PC-3 (cell line): ENCODE results near the gene IPO4. TPM values are rescaled to one million over a fixed set of nuclear protein-coding genes. Genes with fewer than 3 reads are reported as not detected.

ENCODE experiments used
- ATAC-seq: fragments of 200-7000 bp; cut with Tn5 transposase; 2 replicates; pipeline ENCODE4 v1.9.1; 2020; ENCODE audit warnings: mild to moderate bottlenecking, moderate library complexity
- BruUV-seq: library from RNA; stranded (reverse); fragments of 400-500 nt; replicated peaks from 2 replicates; lab custom pipeline; 2021; lab: Mats Ljungman, UMichigan
- CTCF ChIA-PET: fragments of 300-600 bp; sonication (Branson Sonifier 250); formaldehyde crosslinking; loops from one replicate; lab custom pipeline; 2022; ENCODE audit warnings: antibody characterized with exemption; lab: Charles Lee
- POLR2A ChIA-PET: fragments of 300-600 bp; sonication (Branson Sonifier 250); formaldehyde crosslinking; loops from one replicate; lab custom pipeline; 2022; ENCODE audit warnings: antibody characterized with exemption; ENCODE audit not compliant: unreplicated experiment; lab: Charles Lee
- DNase-seq: peaks from one replicate; pipeline ENCODE4 v3.0.0-alpha.2; 2015
- H2AFZ ChIP-seq: fragments of 300-600 bp; sonication (generic); 2 replicates; pipeline ENCODE4 v1.6.0; 2016; ENCODE audit warnings: antibody characterized with exemption, low read length
- H3F3A ChIP-seq: fragments of 300-600 bp; sonication (generic); one replicate; pipeline ENCODE4 v1.6.0; 2017; ENCODE audit warnings: antibody characterized with exemption, low read length, control low read depth, mild to moderate bottlenecking; ENCODE audit not compliant: unreplicated experiment
- H3K27ac ChIP-seq: fragments of 300-600 bp; sonication (generic); 2 replicates; pipeline ENCODE4 v1.5.1; 2016; ENCODE audit warnings: mild to moderate bottlenecking, low read length
- H3K27me3 ChIP-seq: fragments of 300-600 bp; sonication (generic); 2 replicates; pipeline ENCODE4 v1.6.1; 2016; ENCODE audit warnings: low read length, mixed read lengths
- H3K36me3 ChIP-seq: fragments of 300-600 bp; sonication (generic); 2 replicates; pipeline ENCODE4 v1.6.1; 2016; ENCODE audit warnings: low read depth, mixed run types, low read length, mixed read lengths
- H3K4me1 ChIP-seq: fragments of 300-600 bp; sonication (generic); 2 replicates; pipeline ENCODE4 v1.5.1; 2016; ENCODE audit warnings: low read length; ENCODE audit not compliant: insufficient read depth
- H3K4me2 ChIP-seq: fragments of 300-600 bp; sonication (generic); 2 replicates; pipeline ENCODE4 v1.6.0; 2016; ENCODE audit warnings: low read length
- H3K4me3 ChIP-seq: fragments of 300-600 bp; sonication (generic); 2 replicates; pipeline ENCODE4 v1.5.1; 2016; ENCODE audit warnings: mild to moderate bottlenecking, low read length, mixed read lengths
- H3K79me2 ChIP-seq: fragments of 300-600 bp; sonication (generic); 2 replicates; pipeline ENCODE4 v1.6.1; 2017; ENCODE audit warnings: low read length, mixed read lengths
- H3K9ac ChIP-seq: fragments of 300-600 bp; sonication (generic); 2 replicates; pipeline ENCODE4 v1.6.0; 2016; ENCODE audit warnings: mild to moderate bottlenecking, low read length
- H3K9me2 ChIP-seq: fragments of 300-600 bp; sonication (generic); replicated peaks from 2 replicates; pipeline ENCODE4 v1.6.1; 2016; ENCODE audit warnings: mixed run types, low read length, mixed read lengths
- H3K9me3 ChIP-seq: fragments of 300-600 bp; sonication (generic); 2 replicates; pipeline ENCODE4 v1.6.1; 2016; ENCODE audit warnings: low read length, mixed read lengths
- H4K20me1 ChIP-seq: fragments of 300-600 bp; sonication (generic); 2 replicates; pipeline ENCODE4 v1.6.1; 2016; ENCODE audit warnings: low read length, mixed read lengths
- EZH2 ChIP-seq: fragments of 300-600 bp; sonication (generic); IDR thresholded peaks from one replicate; pipeline ENCODE4 v1.6.1; 2017; ENCODE audit warnings: antibody characterized with exemption, mild to moderate bottlenecking, low read length; ENCODE audit not compliant: unreplicated experiment
- EZH2phosphoT487 ChIP-seq: fragments of 300-600 bp; sonication (generic); IDR thresholded peaks from 2 replicates; pipeline ENCODE4 v1.6.1; 2018; ENCODE audit warnings: mild to moderate bottlenecking, antibody characterized with exemption, low read length, borderline replicate concordance
- intact Hi-C: fragments of 100-400 bp; cut with micrococcal nuclease; formaldehyde crosslinking; loops from 2 replicates; pipeline ENCODE4 v1.9.0; 2023
- total RNA-seq: library from RNA; depleted of rRNA; stranded (reverse); fragments of >200 nt; gene quantifications from 2 replicates; pipeline ENCODE4 v1.2.3, GENCODE V29; 2014
- TF ChIP-seq, protein P1 (sequence below): fragments of 300-600 bp; sonication (generic); conservative IDR thresholded peaks from 2 replicates; pipeline ENCODE4 v1.5.1; 2017; ENCODE audit warnings: antibody characterized with exemption, low read depth, mild to moderate bottlenecking, low read length

IPO4 gene
- total RNA-seq, 1 experiment from 2014 or later = 211 TPM

DNA sequence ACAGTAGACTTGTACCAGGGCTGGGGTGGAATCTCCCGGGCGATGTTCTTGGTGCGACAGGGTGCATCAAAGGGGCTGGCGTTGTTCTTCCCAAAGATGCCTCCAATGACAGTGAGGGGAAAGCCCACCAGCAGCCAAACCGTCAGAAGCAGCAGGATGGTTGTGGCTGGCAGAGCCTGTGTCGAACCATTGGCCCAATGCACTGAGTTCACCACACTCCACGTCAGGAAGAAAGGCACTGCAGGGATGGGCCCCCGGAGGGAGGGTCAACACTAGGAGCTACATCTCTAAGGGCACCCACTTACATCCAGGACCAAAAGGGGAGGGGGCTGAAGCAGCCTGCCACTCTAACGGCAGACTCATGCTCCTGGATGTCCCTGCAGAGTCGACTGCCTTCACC lies 1.8 kb upstream of the IPO4 start:
- Histone ChIP-seq H3K4me1 (peaks cover 17% of the 10 kb centered on the region), H3K4me3 (no peak overlapping the region), H3K9me2 (no peaks in the 10 kb centered on the region), H3K79me2 (peaks cover 61% of the 10 kb centered on the region), H3K27me3 (no peaks in the 10 kb centered on the region), H4K20me1 (no peaks in the 10 kb centered on the region), H2AFZ (no peak overlapping the region), H3K36me3 (peaks cover 24% of the 10 kb centered on the region; the same call in 1 of the 2 replicates), H3K9me3 (no peaks in the 10 kb centered on the region), H3K4me2 (no peak overlapping the region), H3K27ac (no peak overlapping the region), H3K9ac (no peak overlapping the region), H3F3A (no peaks in the 10 kb centered on the region)
- BruUV-seq = no TSS peak
- TF ChIP-seq EZH2 (no peak), EZH2phosphoT487 (no peak)
- TF ChIP-seq, protein P1, sequence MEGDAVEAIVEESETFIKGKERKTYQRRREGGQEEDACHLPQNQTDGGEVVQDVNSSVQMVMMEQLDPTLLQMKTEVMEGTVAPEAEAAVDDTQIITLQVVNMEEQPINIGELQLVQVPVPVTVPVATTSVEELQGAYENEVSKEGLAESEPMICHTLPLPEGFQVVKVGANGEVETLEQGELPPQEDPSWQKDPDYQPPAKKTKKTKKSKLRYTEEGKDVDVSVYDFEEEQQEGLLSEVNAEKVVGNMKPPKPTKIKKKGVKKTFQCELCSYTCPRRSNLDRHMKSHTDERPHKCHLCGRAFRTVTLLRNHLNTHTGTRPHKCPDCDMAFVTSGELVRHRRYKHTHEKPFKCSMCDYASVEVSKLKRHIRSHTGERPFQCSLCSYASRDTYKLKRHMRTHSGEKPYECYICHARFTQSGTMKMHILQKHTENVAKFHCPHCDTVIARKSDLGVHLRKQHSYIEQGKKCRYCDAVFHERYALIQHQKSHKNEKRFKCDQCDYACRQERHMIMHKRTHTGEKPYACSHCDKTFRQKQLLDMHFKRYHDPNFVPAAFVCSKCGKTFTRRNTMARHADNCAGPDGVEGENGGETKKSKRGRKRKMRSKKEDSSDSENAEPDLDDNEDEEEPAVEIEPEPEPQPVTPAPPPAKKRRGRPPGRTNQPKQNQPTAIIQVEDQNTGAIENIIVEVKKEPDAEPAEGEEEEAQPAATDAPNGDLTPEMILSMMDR = no peak
- intact Hi-C loops = no loop called here
- DNase-seq = no peak
- POLR2A ChIA-PET = no interaction called here
- CTCF ChIA-PET = no interaction called here
- no peak for ATAC-seq

DNA sequence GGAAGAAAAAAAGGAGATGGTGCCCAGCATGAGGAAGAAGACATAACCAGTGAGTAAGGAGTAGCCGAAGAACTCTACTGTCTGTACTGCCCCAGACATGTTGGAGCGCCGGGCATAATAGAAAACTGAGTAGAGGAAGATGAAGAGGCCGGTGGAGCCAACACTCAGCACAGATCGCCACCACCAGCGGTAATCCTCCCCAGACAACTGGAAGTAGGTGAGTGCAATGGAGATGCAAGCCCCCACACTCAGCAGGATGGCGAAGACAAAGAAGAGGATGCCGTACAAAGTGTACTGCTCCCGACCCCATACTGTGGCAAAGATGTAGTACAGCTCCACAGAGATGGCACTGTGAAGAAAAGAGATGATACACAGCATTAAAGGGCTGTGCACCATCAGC lies 844 bp upstream of the IPO4 start:
- Histone ChIP-seq H3K4me3 (peak overlapping the region; percentile 76; the same call in 1 of the 2 replicates), H3K36me3 (peaks cover 24% of the 10 kb centered on the region; the same call in 1 of the 2 replicates), H3F3A (no peaks in the 10 kb centered on the region), H3K27me3 (no peaks in the 10 kb centered on the region), H3K4me2 (peak overlapping the region; percentile 86), H4K20me1 (no peaks in the 10 kb centered on the region), H3K4me1 (peaks cover 10% of the 10 kb centered on the region), H3K27ac (no peak overlapping the region), H3K9ac (peak overlapping the region; percentile 90; the same call in 1 of the 2 replicates), H3K79me2 (peaks cover 51% of the 10 kb centered on the region), H3K9me3 (no peaks in the 10 kb centered on the region), H2AFZ (peak overlapping the region; percentile 21; the same call in 1 of the 2 replicates), H3K9me2 (no peaks in the 10 kb centered on the region)
- DNase-seq (no peak), ATAC-seq (no peak)
- POLR2A ChIA-PET = no interaction called here
- TF ChIP-seq EZH2 = no peak
- TF ChIP-seq, protein P1 = no peak
- no peak for TF ChIP-seq EZH2phosphoT487
- BruUV-seq = no TSS peak
- intact Hi-C loops = no loop called here
- CTCF ChIA-PET = no interaction called here

DNA sequence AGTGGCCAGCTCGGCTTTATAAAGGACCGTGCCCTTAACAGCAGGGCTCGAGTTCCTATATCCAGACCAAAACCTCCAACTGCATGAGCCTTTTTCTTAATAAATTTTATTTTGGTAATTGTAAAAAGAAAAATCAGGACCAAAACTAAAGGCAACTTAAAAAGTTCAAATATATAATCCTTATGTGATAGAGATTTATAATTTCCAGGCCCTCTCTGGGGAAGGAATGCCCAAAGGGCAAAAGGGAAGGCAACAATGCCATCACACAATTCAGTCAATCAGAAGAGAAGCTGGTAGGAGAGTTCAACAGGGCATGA lies 401 bp upstream of the IPO4 start:
- H3F3A ChIP-seq = no peaks in the 10 kb centered on the region
- no peaks in the 10 kb centered on the region for H3K9me3 ChIP-seq
- no peak for DNase-seq
- no peak overlapping the region for H3K27ac ChIP-seq
- no TSS peak for BruUV-seq
- peak overlapping the region; percentile 76 for H3K4me3 ChIP-seq
- POLR2A ChIA-PET = no interaction called here
- H3K4me2 ChIP-seq = peak overlapping the region; percentile 86
- no peaks in the 10 kb centered on the region for H4K20me1 ChIP-seq
- no peak for TF ChIP-seq EZH2phosphoT487
- TF ChIP-seq, protein P1 = no peak
- no peak for TF ChIP-seq EZH2
- peak overlapping the region; percentile 90; the same call in 1 of the 2 replicates for H3K9ac ChIP-seq
- peaks cover 8% of the 10 kb centered on the region for H3K4me1 ChIP-seq
- peaks cover 24% of the 10 kb centered on the region; the same call in 1 of the 2 replicates for H3K36me3 ChIP-seq
- no peaks in the 10 kb centered on the region for H3K27me3 ChIP-seq
- H3K79me2 ChIP-seq = peaks cover 47% of the 10 kb centered on the region
- no peaks in the 10 kb centered on the region for H3K9me2 ChIP-seq
- intact Hi-C loops = no loop called here
- H2AFZ ChIP-seq = peak overlapping the region; percentile 21; the same call in 1 of the 2 replicates
- no peak for ATAC-seq
- CTCF ChIA-PET = no interaction called here
